H9 (cell line): ENCODE results near the gene ABCG4. TPM values are rescaled to one million over a fixed set of nuclear protein-coding genes. Genes with fewer than 3 reads are reported as not detected.

Experiments used
- DNase-seq: peaks from one replicate; pipeline ENCODE4 v3.0.0-alpha.2; 2017
- H2AFZ ChIP-seq: one replicate; pipeline ENCODE4 v1.6.1; 2013; ENCODE audit warnings: mild to moderate bottlenecking, low read length, control low read depth, moderate library complexity
- H2AK5ac ChIP-seq: 2 replicates; pipeline ENCODE4 v1.6.1; 2013; ENCODE audit warnings: low read length, control low read depth, mixed read lengths; ENCODE audit not compliant: insufficient read length
- H2BK120ac ChIP-seq: one replicate; pipeline ENCODE4 v1.6.1; 2013; ENCODE audit warnings: low read depth, mild to moderate bottlenecking, low read length, control low read depth, inconsistent platforms; ENCODE audit not compliant: poor library complexity, severe bottlenecking
- H2BK12ac ChIP-seq: 2 replicates; pipeline ENCODE4 v1.6.1; 2013; ENCODE audit warnings: low read length, control low read depth, mixed read lengths, low read depth; ENCODE audit not compliant: insufficient read length
- H2BK15ac ChIP-seq: 2 replicates; pipeline ENCODE4 v1.6.1; 2013; ENCODE audit warnings: low read depth, low read length, control low read depth
- H2BK20ac ChIP-seq: one replicate; pipeline ENCODE4 v1.6.1; 2013; ENCODE audit warnings: low read depth, mild to moderate bottlenecking, low read length, control low read depth, inconsistent platforms; ENCODE audit not compliant: poor library complexity, severe bottlenecking
- H2BK5ac ChIP-seq: 2 replicates; pipeline ENCODE4 v1.6.1; 2013; ENCODE audit warnings: low read length, control low read depth, mixed read lengths; ENCODE audit not compliant: insufficient read length
- H3K14ac ChIP-seq: 2 replicates; pipeline ENCODE4 v1.6.1; 2013; ENCODE audit warnings: low read length, control low read depth; ENCODE audit not compliant: insufficient read depth
- H3K18ac ChIP-seq: 2 replicates; pipeline ENCODE4 v1.6.1; 2013; ENCODE audit warnings: low read depth, mild to moderate bottlenecking, mixed read lengths, low read length, control low read depth; ENCODE audit not compliant: insufficient read length
- H3K23ac ChIP-seq: 2 replicates; pipeline ENCODE4 v1.6.1; 2013; ENCODE audit warnings: low read length, control low read depth, mixed read lengths, low read depth; ENCODE audit not compliant: insufficient read length
- H3K23me2 ChIP-seq: 2 replicates; pipeline ENCODE4 v1.6.1; 2013; ENCODE audit warnings: low read depth, mild to moderate bottlenecking, mixed read lengths, low read length, control low read depth; ENCODE audit not compliant: insufficient read length, poor library complexity, severe bottlenecking
- H3K27ac ChIP-seq: 2 replicates; pipeline ENCODE4 v1.5.1; 2013; ENCODE audit warnings: low read length, control low read depth, mixed read lengths, low read depth; ENCODE audit not compliant: insufficient read length
- H3K27me3 ChIP-seq: 2 replicates; pipeline ENCODE4 v1.6.1; 2013; ENCODE audit warnings: low read length, control low read depth, inconsistent platforms; ENCODE audit not compliant: insufficient read depth
- H3K4ac ChIP-seq: 2 replicates; pipeline ENCODE4 v1.6.1; 2013; ENCODE audit warnings: low read depth, mild to moderate bottlenecking, control low read depth, inconsistent platforms, low read length, moderate library complexity
- H3K4me1 ChIP-seq: 2 replicates; pipeline ENCODE4 v1.6.1; 2013; ENCODE audit warnings: low read length, control low read depth, inconsistent platforms; ENCODE audit not compliant: insufficient read depth
- H3K4me2 ChIP-seq: 2 replicates; pipeline ENCODE4 v1.6.1; 2013; ENCODE audit warnings: low read length, control low read depth, mixed read lengths; ENCODE audit not compliant: insufficient read length, insufficient read depth
- H3K56ac ChIP-seq: 2 replicates; pipeline ENCODE4 v1.6.1; 2013; ENCODE audit warnings: low read depth, mild to moderate bottlenecking, mixed read lengths, low read length, control low read depth; ENCODE audit not compliant: insufficient read length
- H3K79me1 ChIP-seq: 2 replicates; pipeline ENCODE4 v1.6.1; 2013; ENCODE audit warnings: low read depth, mild to moderate bottlenecking, moderate library complexity, low read length, control low read depth, inconsistent platforms; ENCODE audit not compliant: insufficient read depth, poor library complexity, severe bottlenecking
- H3K79me2 ChIP-seq: 2 replicates; pipeline ENCODE4 v1.6.1; 2013; ENCODE audit warnings: low read length, control low read depth, inconsistent platforms; ENCODE audit not compliant: insufficient read depth
- H3K9ac ChIP-seq: 2 replicates; pipeline ENCODE4 v1.6.1; 2013; ENCODE audit warnings: low read length, control low read depth, mixed read lengths; ENCODE audit not compliant: insufficient read length; ENCODE audit errors: extremely low read depth
- H3K9me3 ChIP-seq: one replicate; pipeline ENCODE4 v1.6.1; 2013; ENCODE audit warnings: low read depth, low read length, inconsistent platforms; ENCODE audit not compliant: control insufficient read depth
- H3T11ph ChIP-seq: one replicate; pipeline ENCODE4 v1.6.1; 2013; ENCODE audit warnings: mild to moderate bottlenecking, low read length, control low read depth, inconsistent platforms
- H4K20me1 ChIP-seq: one replicate; pipeline ENCODE4 v1.6.1; 2013; ENCODE audit not compliant: control insufficient read depth, insufficient read length, insufficient read depth
- H4K5ac ChIP-seq: 2 replicates; pipeline ENCODE4 v1.6.1; 2013; ENCODE audit warnings: low read depth, mild to moderate bottlenecking, mixed read lengths, low read length, control low read depth; ENCODE audit not compliant: insufficient read length
- H4K8ac ChIP-seq: replicated peaks from 2 replicates; pipeline ENCODE4 v1.6.1; 2013; ENCODE audit warnings: low read length, control low read depth, mixed read lengths, low read depth; ENCODE audit not compliant: insufficient read length
- H4K91ac ChIP-seq: 2 replicates; pipeline ENCODE4 v1.6.1; 2013; ENCODE audit warnings: low read depth, mild to moderate bottlenecking, moderate library complexity, mixed read lengths, low read length, control low read depth; ENCODE audit not compliant: insufficient read length
- H3K27ac Mint-ChIP-seq, 3 experiments: 2 replicates in 2 of 3; 3 replicates in 1 of 3; pipeline ENCODE4 v1.8.0; 2020 to 2021; ENCODE audit warnings: mixed read lengths in 3 of 3, mild to moderate bottlenecking in 1 of 3, moderate library complexity in 1 of 3
- H3K27me3 Mint-ChIP-seq: 2 replicates; pipeline ENCODE4 v1.8.0; 2021; ENCODE audit warnings: low read depth, mild to moderate bottlenecking, moderate library complexity, mixed read lengths
- H3K36me3 Mint-ChIP-seq, 3 experiments: 2 replicates in 2 of 3; 3 replicates in 1 of 3; pipeline ENCODE4 v1.8.0; 2020 to 2021; ENCODE audit warnings: low read depth in 3 of 3, mixed read lengths in 3 of 3; ENCODE audit not compliant: insufficient read depth in 1 of 3
- H3K4me1 Mint-ChIP-seq, 2 experiments: 2 replicates each; pipeline ENCODE4 v1.8.0; 2020; ENCODE audit warnings: mixed read lengths in 2 of 2
- H3K4me3 Mint-ChIP-seq, 2 experiments: 2 replicates in 1 of 2; 3 replicates in 1 of 2; pipeline ENCODE4 v1.8.0; 2020 to 2021; ENCODE audit warnings: mild to moderate bottlenecking in 2 of 2, mixed read lengths in 2 of 2, moderate library complexity in 1 of 2
- H3K9me3 Mint-ChIP-seq, 2 experiments: 2 replicates in 1 of 2; 3 replicates in 1 of 2; pipeline ENCODE4 v1.8.0; 2020; ENCODE audit warnings: mild to moderate bottlenecking in 2 of 2, mixed read lengths in 2 of 2, moderate library complexity in 1 of 2
- WGBS: extraction: QIAGEN DNeasy Blood & Tissue Kit; methylation state at CpG from one replicate; pipeline ENCODE4 v1.1.7; 2013; ENCODE audit warnings: missing lambda C conversion rate, low lambda C conversion rate, mixed read lengths; ENCODE audit not compliant: insufficient read length; ENCODE audit errors: extremely low coverage; 5-methylcytosine and 5-hydroxymethylcytosine counted together
- total RNA-seq: library from RNA; stranded (reverse); gene quantifications from 2 replicates; pipeline ENCODE4 v1.2.1, GENCODE V29; 2021
- TF ChIP-seq, protein P1 (sequence below): fragments of 200-600 bp; sonication (generic); conservative IDR thresholded peaks from 3 replicates; pipeline ENCODE4 v1.8.0; 2021; ENCODE audit warnings: antibody characterized with exemption, mild to moderate bottlenecking

ABCG4 gene
- total RNA-seq, 1 experiment from 2014 or later, result 1.2 TPM

DNA sequence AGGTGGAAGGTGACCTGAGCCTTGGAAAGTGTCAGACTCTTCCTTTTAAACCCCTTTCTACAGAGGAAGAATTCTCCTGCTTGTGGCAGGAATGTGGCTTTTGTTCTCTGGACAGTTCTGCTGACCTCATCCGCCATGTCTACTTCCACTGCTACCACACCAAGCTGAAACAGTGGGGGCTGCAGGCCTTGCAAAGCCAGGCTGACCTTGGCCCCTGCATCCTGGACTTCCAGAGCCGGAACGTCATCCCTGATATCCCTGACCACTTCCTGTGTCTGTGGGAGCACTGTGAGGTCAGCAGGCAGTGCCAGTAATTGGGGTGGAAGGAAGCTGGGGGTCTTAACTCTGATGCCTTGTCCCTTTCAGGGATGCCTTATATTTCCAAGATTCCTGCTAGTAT lies 18.2 kb upstream of the ABCG4 start:
- no peak overlapping the region for H2BK20ac ChIP-seq
- no peaks in the 10 kb centered on the region; a peak in 1 of 4 replicates for H3K4me1 Mint-ChIP-seq
- no peak overlapping the region for H3K4me2 ChIP-seq
- H4K8ac ChIP-seq, result no peak overlapping the region
- no peaks in the 10 kb centered on the region for H3K79me2 ChIP-seq
- H3K79me1 ChIP-seq, result no peaks in the 10 kb centered on the region
- H3K14ac ChIP-seq, result no peak overlapping the region
- TF ChIP-seq, protein P1, sequence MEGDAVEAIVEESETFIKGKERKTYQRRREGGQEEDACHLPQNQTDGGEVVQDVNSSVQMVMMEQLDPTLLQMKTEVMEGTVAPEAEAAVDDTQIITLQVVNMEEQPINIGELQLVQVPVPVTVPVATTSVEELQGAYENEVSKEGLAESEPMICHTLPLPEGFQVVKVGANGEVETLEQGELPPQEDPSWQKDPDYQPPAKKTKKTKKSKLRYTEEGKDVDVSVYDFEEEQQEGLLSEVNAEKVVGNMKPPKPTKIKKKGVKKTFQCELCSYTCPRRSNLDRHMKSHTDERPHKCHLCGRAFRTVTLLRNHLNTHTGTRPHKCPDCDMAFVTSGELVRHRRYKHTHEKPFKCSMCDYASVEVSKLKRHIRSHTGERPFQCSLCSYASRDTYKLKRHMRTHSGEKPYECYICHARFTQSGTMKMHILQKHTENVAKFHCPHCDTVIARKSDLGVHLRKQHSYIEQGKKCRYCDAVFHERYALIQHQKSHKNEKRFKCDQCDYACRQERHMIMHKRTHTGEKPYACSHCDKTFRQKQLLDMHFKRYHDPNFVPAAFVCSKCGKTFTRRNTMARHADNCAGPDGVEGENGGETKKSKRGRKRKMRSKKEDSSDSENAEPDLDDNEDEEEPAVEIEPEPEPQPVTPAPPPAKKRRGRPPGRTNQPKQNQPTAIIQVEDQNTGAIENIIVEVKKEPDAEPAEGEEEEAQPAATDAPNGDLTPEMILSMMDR, result no peak
- H3K36me3 Mint-ChIP-seq, result peaks cover 28 to 73% (median 54%) of the 10 kb centered on the region in 3 experiments; a peak in 6 of 7 replicates
- no peaks in the 10 kb centered on the region for H3K23me2 ChIP-seq
- H2BK12ac ChIP-seq, result no peak overlapping the region
- no CpG with 5 or more reads among the region's 3 CpGs for WGBS
- no peak overlapping the region for H3K27ac ChIP-seq
- H3K9me3 Mint-ChIP-seq, result no peaks in the 10 kb centered on the region
- no peaks in the 10 kb centered on the region for H3K27me3 Mint-ChIP-seq
- no peak overlapping the region for H3K9ac ChIP-seq
- H2AK5ac ChIP-seq, result no peak overlapping the region
- no peak overlapping the region for H3K56ac ChIP-seq
- H2BK5ac ChIP-seq, result no peak overlapping the region
- no peaks in the 10 kb centered on the region for H3K4me1 ChIP-seq
- H3T11ph ChIP-seq, result no peak overlapping the region
- H3K9me3 ChIP-seq, result no peaks in the 10 kb centered on the region
- H2BK15ac ChIP-seq, result no peak overlapping the region
- DNase-seq, result no peak
- H3K23ac ChIP-seq, result no peak overlapping the region
- no peak overlapping the region for H3K18ac ChIP-seq
- H4K5ac ChIP-seq, result no peak overlapping the region
- no peak overlapping the region for H2AFZ ChIP-seq
- no peak overlapping the region for H2BK120ac ChIP-seq
- no peak overlapping the region for H4K91ac ChIP-seq
- H3K27me3 ChIP-seq, result no peaks in the 10 kb centered on the region; the same call in 1 of the 2 replicates
- no peak overlapping the region for H3K4ac ChIP-seq
- H4K20me1 ChIP-seq, result no peaks in the 10 kb centered on the region
- H3K27ac Mint-ChIP-seq, result no peak overlapping the region
- H3K4me3 Mint-ChIP-seq, result no peak overlapping the region
